A549 (cell line): ENCODE data around the gene GSK3B.

ENCODE experiments used
- CTCF ChIP-seq: fragments of >200 bp; sonication (Bioruptor Twin); formaldehyde crosslinking; IDR thresholded peaks from 3 replicates; pipeline ENCODE4 v1.5.1; 2016
- EHMT2 ChIP-seq: fragments of 200-600 bp; sonication (generic); IDR thresholded peaks from 2 replicates; pipeline ENCODE4 v1.6.1; 2016; ENCODE audit warnings: antibody characterized with exemption, low read depth, mild to moderate bottlenecking, moderate library complexity
- NFE2L2 ChIP-seq: fragments of 150-350 bp; conservative IDR thresholded peaks from 2 replicates; pipeline ENCODE4 v1.6.1; 2014; ENCODE audit warnings: low read length
- POLR2A ChIP-seq: IDR thresholded peaks from 2 replicates; pipeline ENCODE4 v1.6.1; 2012; ENCODE audit warnings: mild to moderate bottlenecking, low read length
- SMC3 ChIP-seq: fragments of >200 bp; sonication (Bioruptor Twin); formaldehyde crosslinking; IDR thresholded peaks from 3 replicates; pipeline ENCODE4 v1.6.1; 2018; ENCODE audit warnings: inconsistent platforms
- TP53 ChIP-seq: fragments of 250-450 bp; sonication (Bioruptor Pico); IDR thresholded peaks from 2 replicates; pipeline ENCODE4 v1.5.0; 2021; ENCODE audit warnings: mild to moderate bottlenecking, moderate library complexity
- USF2 ChIP-seq: fragments of 450-650 bp; IDR thresholded peaks from 2 replicates; pipeline ENCODE4 v1.6.1; 2014; ENCODE audit warnings: antibody characterized with exemption

GRCh38 chr3:119796785-119797184, 297.5 kb downstream of the GSK3B start:
- TF ChIP-seq CTCF (no peak), POLR2A (no peak), USF2 (no peak), SMC3 (no peak), EHMT2 (no peak), NFE2L2 (no peak), TP53 (CRISPR knock-in tag) (no peak)
